Measurements from ENCODE around the gene SYTL3.

DNA sequence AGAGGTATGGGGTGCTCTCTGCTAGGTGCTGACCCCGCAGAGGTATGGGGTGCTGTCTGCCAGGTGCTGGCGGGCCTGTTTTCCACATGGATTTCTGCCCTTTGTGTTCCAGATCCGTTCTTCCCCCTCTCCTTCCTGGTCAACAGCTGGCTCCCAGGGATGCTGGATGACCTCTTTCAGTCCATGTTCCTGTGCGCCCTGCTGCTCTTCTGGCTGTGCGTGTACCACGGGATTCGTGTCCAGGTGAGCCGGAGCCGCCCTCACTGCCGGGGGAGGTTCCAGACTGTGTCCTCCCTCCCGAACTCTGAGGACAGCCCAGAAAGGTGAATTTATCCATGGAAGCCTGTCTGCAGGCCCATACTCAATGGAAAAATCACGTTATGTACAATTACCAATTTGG, 41.6 kb upstream of the SYTL3 start:
- TF ChIP-seq CTCF (IDR thresholded peaks at IDR 0.05; ENCODE audit: low read depth, low read length, poor library complexity, severe bottlenecking), result no peak
- TF ChIP-seq EZH2phosphoT487 (IDR thresholded peaks at IDR 0.05; ENCODE audit: borderline replicate concordance, low read length), result no peak

All from DOHH2 (cell line).